Progenitor cell of endocrine pancreas (in vitro differentiated cells): Measurements from ENCODE around the gene NCR3LG1. TPM values are rescaled to one million over a fixed set of nuclear protein-coding genes. Genes with fewer than 3 reads are reported as not detected.
"Not testable (repeated sequence)": the region's sequence is repeated elsewhere in the genome, so short reads cannot be mapped to it uniquely, and the experiment has no call there.

Experiments used
- DNase-seq: peaks from one replicate; pipeline ENCODE4 v3.0.0; 2021; ENCODE audit warnings: low spot score; ENCODE audit not compliant: unreplicated experiment
- H3K27ac Mint-ChIP-seq: 2 replicates; pipeline ENCODE4 v1.8.0; 2021; ENCODE audit warnings: mild to moderate bottlenecking, moderate library complexity, mixed read lengths
- H3K27me3 Mint-ChIP-seq: 2 replicates; pipeline ENCODE4 v1.8.0; 2021; ENCODE audit warnings: mixed read lengths
- H3K36me3 Mint-ChIP-seq: 2 replicates; pipeline ENCODE4 v1.8.0; 2022; ENCODE audit warnings: mixed read lengths; ENCODE audit not compliant: insufficient read depth
- H3K4me1 Mint-ChIP-seq: 2 replicates; pipeline ENCODE4 v1.8.0; 2021; ENCODE audit warnings: low read depth, mixed read lengths
- H3K4me3 Mint-ChIP-seq: 2 replicates; pipeline ENCODE4 v1.8.0; 2021; ENCODE audit warnings: low read depth, mild to moderate bottlenecking, moderate library complexity, mixed read lengths
- H3K9me3 Mint-ChIP-seq: 2 replicates; pipeline ENCODE4 v1.8.0; 2021; ENCODE audit warnings: low read depth, mixed read lengths
- CTCF ChIP-seq: fragments of 200-600 bp; sonication (generic); IDR thresholded peaks from one replicate; pipeline ENCODE4 v1.5.0; 2021; ENCODE audit warnings: antibody characterized with exemption, mild to moderate bottlenecking; ENCODE audit not compliant: unreplicated experiment
- total RNA-seq: library from RNA; stranded (reverse); gene quantifications from 2 replicates; pipeline ENCODE4 v1.2.1, GENCODE V29; 2021

NCR3LG1 gene
- total RNA-seq, 1 donor from 2014 or later, result 1.3 TPM

- no peak overlapping the region for H3K27ac Mint-ChIP-seq
- no peak overlapping the region for H3K4me3 Mint-ChIP-seq
- no peak for DNase-seq
- H3K4me1 Mint-ChIP-seq, result peaks cover 7% of the 10 kb centered on the region
- no peaks in the 10 kb centered on the region for H3K36me3 Mint-ChIP-seq
- no peaks in the 10 kb centered on the region for H3K9me3 Mint-ChIP-seq
- TF ChIP-seq CTCF, result no peak
- peaks cover 34% of the 10 kb centered on the region for H3K27me3 Mint-ChIP-seq
Measured at GRCh38 chr11:17418444-17419081, 67.0 kb downstream of the NCR3LG1 start.

- DNase-seq, result no peak
- TF ChIP-seq CTCF, result no peak
- Mint-ChIP-seq H3K4me1 (peaks cover 5% of the 10 kb centered on the region), H3K27me3 (peaks cover 31% of the 10 kb centered on the region), H3K9me3 (no peaks in the 10 kb centered on the region), H3K27ac (no peak overlapping the region), H3K36me3 (no peaks in the 10 kb centered on the region), H3K4me3 (no peak overlapping the region)
Measured at GRCh38 chr11:17421781-17422180, 70.2 kb downstream of the NCR3LG1 start.

- no peaks in the 10 kb centered on the region for H3K9me3 Mint-ChIP-seq
- H3K27me3 Mint-ChIP-seq, result peaks cover 35% of the 10 kb centered on the region
- no peak overlapping the region for H3K4me3 Mint-ChIP-seq
- no peaks in the 10 kb centered on the region for H3K36me3 Mint-ChIP-seq
- H3K4me1 Mint-ChIP-seq, result peaks cover 1% of the 10 kb centered on the region
- no peak for TF ChIP-seq CTCF
- no peak for DNase-seq
- peak overlapping the region; percentile 71 for H3K27ac Mint-ChIP-seq
Measured at GRCh38 chr11:17423533-17424310, 72.1 kb downstream of the NCR3LG1 start.

GRCh38 chr11:17426233-17426632 lies 74.6 kb downstream of the NCR3LG1 start:
- H3K36me3 Mint-ChIP-seq, H3K9me3 Mint-ChIP-seq, H3K4me1 Mint-ChIP-seq, DNase-seq, H3K27ac Mint-ChIP-seq, H3K4me3 Mint-ChIP-seq: not testable (repeated sequence)
- peaks cover 33% of the 10 kb centered on the region for H3K27me3 Mint-ChIP-seq

Other genes starting within 250 kb of the NCR3LG1 start
- gene PIK3C2A, start 143.8 kb upstream of the NCR3LG1 start, total RNA-seq, result 96.0 and 106 TPM in 2 replicates
- 52.8 and 63.8 TPM in 2 replicates for gene NUCB2, start 75.1 kb upstream of the NCR3LG1 start, total RNA-seq
- gene KCNJ11, start 36.9 kb downstream of the NCR3LG1 start, total RNA-seq, result 8.1 and 10.4 TPM in 2 replicates
- 19.2 and 23.9 TPM in 2 replicates for gene ABCC8, start 125.0 kb downstream of the NCR3LG1 start, total RNA-seq
- 15.8 and 21.4 TPM in 2 replicates for gene USH1C, start 192.6 kb downstream of the NCR3LG1 start, total RNA-seq
- 0.78 and 1.5 TPM in 2 replicates for gene OTOG, start 195.5 kb downstream of the NCR3LG1 start, total RNA-seq